Neural progenitor cell (in vitro differentiated cells): ENCODE measurements around the gene FAM163B.

ENCODE experiments used
- CTCF ChIP-seq: fragments of 200-600 bp; sonication (generic); IDR thresholded peaks from 2 replicates; pipeline ENCODE4 v1.5.1; 2017; ENCODE audit warnings: antibody characterized with exemption, mild to moderate bottlenecking
- EZH2 ChIP-seq: fragments of 200-600 bp; sonication (generic); IDR thresholded peaks from 2 replicates; pipeline ENCODE4 v1.6.1; 2017; ENCODE audit warnings: antibody characterized with exemption, mild to moderate bottlenecking, moderate library complexity
- EZH2phosphoT487 ChIP-seq: fragments of 200-600 bp; sonication (generic); IDR thresholded peaks from 2 replicates; pipeline ENCODE4 v1.6.1; 2017; ENCODE audit warnings: antibody characterized with exemption

GRCh38 chr9:133531293-133531692, 77.9 kb downstream of the FAM163B start:
- no peak for TF ChIP-seq CTCF
- TF ChIP-seq EZH2 = no peak
- no peak for TF ChIP-seq EZH2phosphoT487
